ENCODE measurements around the gene CDX2.

The CDX2 gene

DNA sequence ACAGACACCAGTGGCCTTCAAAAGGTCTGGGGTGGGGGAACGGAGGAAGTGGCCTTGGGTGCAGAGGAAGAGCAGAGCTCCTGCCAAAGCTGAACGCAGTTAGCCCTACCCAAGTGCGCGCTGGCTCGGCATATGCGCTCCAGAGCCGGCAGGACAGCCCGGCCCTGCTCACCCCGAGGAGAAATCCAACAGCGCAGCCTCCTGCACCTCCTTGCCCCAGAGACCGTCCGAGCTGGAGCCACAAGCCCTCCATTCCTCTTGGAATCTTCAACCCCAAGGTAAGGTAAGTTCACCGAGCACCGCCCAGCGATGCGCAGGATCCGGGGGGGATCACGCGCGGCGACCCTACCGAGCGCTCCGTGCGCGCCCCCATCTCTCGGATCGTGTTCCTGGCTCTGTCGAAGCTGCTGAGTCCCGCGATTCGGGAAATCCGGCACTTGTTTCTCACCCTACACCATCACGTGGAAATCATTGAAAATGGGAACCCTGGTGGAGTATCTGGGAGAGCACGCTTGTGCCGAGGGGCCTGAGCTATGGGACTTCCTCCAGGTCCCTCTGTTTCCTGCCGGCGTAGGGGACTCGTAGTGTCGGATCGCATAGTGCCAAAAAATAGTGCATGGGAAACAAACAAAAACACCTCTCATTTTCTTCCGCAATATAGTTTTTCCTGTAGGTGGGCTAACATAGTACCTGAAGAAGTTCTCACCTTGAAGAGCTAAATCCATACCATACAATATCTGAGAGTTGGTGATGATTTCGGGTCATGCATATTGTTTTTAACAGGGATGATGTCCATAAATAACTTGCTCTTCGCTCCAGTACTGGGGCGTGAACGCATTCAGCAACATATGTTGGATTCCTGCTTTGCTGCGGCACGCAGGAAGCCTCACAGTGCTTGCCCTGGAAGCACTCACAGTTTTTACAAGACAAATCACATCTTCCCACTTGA lies 40.0 kb downstream of the CDX2 start:
- no peak for DNase-seq (ENCODE audit: low read depth)

DNA sequence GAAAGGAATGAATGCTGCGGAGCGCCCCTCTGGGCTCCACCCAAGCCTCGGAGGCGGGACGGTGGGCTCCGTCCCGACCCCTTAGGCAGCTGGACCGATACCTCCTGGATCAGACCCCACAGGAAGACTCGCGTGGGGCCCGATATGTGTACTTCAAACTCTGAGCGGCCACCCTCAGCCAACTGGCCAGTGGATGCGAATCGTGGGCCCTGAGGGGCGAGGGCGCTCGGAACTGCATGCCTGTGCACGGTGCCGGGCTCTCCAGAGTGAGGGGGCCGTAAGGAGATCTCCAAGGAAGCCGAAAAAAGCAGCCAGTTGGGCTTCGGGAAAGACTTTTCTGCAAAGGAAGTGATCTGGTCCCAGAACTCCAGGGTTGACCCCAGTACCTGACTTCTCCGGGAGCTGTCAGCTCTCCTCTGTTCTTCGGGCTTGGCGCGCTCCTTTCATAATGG lies 40.7 kb downstream of the CDX2 start:
- DNase-seq (ENCODE audit: low read depth), result no peak

DNA sequence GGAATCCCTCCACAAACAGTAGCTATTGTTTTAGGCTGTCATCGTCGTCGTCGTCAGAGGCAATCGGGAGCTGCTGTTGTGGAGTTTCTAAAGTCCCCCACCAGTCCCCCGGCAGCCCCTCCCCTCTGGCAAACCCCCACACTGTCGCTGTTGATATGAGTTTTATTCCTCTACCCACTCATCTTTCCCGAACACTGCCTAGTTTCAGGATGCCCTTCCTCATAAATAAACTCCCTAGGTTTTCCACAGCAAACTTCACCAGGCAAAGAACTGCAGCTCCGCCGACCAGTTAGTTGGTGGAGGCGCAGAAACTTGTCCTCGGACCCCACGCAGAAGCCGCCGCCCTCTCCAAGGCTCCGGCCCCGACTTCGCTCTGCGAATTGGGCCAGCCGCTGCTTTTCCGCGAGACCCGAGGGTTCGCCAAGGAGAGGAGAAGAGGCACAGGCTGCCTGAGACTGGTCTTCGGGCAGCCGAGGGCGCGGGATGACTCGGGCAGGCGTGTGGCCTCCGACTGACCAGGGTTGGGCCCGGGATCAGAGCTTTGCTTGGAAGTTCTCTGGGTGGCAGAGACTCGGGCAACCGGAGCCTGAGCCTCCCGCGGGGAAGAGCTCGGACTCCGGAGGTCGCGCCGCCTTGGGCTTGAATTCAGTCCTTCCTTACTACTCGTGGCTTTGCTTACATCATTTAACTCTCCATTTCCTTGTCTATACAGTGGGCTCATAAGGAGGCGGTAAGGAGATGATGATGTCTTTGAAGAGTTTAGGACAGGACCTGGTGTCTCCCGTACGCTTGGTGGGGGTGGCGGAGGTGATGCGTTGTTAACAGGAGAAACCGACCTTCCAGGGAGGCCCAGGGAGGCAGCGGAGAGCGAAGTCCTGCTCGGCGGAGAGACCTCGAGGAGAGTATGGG lies 41.4 kb downstream of the CDX2 start:
- no peak for DNase-seq (ENCODE audit: low read depth)

DNA sequence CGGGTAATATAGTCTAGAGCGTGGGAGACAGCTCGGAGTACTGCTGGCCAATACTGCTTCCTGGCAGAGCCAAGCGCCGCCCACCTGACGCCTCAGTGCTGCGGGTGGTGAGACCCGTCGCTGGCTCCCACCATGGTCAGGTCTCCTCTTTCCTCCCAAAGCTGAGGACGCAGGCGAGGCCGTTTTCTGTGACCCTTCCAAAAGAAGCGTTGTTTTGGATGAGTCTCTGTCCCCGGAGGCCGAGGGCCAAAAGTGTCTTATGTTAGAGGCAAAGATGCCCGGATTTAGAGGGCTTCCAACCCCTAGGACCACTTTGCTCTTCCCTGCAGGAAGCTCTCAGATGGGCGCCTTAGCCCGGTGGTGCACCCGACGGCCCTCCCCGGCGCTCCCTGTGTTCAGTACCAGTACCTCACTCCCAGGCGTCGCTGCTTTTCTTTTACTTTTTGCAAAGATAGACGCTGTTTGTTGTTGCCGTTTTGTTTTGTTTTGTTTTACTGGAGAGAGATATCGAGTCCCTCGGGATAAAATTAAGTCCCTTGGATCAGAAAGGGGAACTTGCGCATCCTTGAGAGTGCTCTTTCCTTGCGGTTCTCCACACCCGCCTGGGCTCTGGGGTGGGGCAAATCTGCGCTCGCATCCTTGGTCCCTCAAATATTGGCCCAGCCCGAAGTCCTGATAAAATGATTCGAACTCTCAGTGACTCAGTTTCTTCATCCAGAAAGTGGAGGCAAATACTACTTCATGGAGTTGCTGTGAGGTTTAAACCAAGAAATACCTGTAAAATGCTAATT lies 42.3 kb downstream of the CDX2 start:
- DNase-seq (ENCODE audit: low read depth), result no peak

DNA sequence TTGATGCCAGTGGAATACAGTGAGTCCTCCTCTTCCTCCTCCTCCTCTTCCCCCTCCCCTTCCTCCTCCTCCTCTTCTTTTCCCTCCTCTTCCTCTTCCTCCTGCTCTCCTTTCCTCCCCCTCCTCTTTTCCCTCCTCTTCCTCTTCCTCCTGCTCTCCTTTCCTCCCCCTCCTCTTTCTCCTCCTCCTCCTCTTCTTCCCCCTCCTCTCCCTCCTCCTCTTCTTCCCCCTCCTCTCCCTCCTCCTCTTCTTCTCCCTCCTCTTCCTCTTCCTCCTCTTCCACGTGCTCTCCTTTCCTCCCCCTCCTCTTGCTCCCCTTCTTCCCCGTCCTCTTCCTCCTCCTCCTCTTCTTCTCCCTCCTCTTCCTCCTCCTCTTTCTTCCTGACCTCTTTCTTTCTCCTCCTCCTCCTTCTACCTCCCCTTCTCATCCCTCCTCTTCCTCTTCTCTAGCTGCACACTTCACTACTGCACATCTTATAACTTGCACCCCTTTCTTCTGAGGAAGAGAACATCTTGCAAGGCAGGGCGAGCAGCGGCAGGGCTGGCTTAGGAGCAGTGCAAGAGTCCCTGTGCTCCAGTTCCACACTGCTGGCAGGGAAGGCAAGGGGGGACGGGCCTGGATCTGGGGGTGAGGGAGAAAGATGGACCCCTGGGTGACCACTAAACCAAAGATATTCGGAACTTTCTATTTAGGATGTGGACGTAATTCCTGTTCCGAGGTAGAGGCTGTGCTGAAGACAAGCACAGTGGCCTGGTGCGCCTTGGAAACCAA lies 43.7 kb downstream of the CDX2 start:
- no peak for DNase-seq (ENCODE audit: low read depth)

DNA sequence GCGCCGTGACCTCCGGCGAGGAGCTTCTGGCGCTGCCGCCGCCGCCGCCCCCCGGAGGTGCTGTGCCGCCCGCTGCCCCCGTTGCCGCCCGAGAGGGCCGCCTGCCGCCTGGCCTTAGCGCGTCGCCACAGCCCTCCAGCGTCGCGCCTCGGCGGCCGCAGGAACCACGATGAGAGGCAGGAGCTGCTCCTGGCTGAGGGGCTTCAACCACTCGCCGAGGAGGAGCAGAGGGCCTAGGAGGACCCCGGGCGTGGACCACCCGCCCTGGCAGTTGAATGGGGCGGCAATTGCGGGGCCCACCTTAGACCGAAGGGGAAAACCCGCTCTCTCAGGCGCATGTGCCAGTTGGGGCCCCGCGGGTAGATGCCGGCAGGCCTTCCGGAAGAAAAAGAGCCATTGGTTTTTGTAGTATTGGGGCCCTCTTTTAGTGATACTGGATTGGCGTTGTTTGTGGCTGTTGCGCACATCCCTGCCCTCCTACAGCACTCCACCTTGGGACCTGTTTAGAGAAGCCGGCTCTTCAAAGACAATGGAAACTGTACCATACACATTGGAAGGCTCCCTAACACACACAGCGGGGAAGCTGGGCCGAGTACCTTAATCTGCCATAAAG lies 44.5 kb downstream of the CDX2 start:
- no peak for DNase-seq (ENCODE audit: low read depth)

DNA sequence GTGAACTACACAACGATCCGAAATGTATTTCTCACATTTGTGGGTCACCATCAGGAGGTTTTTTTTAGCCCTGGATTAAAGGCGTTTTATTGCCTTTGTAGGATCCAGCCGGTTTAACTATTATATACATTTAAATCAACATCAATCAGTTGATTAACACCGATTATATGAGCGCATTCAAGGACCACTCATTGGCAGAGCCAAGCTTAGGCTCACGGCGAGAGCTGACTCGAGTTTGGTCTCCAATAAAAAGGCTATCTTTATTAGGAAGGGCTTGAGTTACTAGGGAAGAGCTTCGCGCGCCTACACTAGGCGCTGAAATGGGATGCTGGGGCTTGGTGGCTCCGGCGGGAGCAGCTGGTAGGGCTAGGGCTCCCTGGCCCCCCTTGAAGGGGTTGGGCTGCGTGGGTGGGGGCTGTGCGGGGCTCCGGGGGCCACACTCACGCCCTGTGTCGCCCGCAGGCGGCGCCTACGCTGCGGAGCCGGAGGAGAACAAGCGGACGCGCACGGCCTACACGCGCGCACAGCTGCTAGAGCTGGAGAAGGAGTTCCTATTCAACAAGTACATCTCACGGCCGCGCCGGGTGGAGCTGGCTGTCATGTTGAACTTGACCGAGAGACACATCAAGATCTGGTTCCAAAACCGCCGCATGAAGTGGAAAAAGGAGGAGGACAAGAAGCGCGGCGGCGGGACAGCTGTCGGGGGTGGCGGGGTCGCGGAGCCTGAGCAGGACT lies 45.2 kb downstream of the CDX2 start:
- no peak for DNase-seq (ENCODE audit: low read depth)

DNA sequence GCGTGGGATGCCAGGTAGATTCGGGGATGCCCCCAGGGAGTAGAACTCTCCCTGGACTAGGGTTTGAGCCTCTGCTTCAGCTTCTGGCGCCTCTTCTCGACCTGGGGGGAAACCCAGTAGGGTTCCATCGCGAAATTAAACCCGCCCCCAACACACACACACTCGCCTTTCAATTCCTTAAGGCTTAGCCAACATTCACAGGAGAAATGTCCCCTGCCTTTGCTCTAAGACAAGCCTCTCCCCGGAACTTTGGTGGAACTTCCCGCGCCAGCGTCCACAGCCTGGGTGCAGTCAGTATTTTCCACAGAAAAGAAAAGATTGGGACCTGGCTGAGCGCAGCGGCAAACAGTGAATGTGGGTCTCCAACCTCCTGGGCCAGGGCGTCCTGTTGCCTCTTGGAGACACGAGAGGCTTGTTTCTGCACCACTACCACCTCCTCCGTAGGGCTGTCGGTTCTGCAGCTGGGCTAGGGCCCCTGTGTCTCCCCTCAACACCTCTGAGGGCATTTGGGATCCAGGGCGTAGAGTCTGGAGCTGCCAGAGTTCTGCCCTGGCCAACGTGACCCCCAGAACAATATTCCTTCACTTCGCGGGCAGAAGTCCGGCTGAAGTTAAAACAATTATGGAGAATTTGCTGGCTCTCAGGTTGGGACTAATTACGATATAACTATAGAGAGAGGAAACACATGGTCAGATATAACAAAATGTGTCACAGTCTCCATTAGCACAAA lies 46.1 kb downstream of the CDX2 start:
- no peak for DNase-seq (ENCODE audit: low read depth)

DNA sequence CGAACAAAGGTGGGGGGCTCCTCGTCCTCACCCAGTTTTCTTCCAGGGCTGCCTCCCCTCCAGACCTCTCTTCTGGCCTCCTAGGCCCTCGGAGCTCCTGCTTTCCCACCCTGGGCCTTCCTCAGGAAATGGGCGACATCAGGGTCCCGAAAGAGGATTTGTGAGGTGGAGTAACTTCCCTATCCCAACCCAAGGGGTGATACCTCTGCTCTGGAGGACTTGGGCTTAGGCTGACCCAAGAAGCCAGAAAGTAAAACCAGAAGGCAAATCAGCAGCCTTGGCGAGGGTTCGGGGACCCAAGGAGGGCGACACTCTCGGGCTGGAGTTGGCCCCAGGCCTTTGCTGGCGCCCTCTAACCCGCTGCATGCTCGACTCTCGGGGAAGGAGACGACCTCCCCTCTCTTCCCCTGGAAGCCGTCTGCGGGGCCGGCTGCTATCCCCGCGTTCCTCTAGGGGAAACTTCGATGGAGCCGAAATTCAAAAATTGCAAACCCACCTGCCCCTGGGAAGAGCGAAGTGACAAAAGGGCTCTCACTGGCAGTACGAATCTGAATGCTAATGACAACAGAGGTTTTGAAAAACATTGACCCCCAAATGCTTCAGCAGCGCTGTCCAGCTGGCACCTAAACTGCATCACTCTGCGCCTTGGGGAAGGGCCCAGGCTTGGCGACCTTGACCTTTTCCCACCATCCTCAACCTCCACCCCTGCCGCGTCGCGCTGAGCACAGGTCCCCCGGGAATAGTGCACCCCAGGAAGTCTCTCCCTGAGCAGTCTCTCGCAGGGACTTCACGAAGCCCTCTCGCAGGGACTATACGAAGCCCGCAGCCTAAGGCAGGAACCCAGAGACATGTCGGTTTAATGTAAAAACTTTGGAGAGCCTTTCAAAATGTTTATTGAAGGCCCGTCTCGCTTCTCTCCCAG lies 46.9 kb downstream of the CDX2 start:
- no peak for DNase-seq (ENCODE audit: low read depth)

DNA sequence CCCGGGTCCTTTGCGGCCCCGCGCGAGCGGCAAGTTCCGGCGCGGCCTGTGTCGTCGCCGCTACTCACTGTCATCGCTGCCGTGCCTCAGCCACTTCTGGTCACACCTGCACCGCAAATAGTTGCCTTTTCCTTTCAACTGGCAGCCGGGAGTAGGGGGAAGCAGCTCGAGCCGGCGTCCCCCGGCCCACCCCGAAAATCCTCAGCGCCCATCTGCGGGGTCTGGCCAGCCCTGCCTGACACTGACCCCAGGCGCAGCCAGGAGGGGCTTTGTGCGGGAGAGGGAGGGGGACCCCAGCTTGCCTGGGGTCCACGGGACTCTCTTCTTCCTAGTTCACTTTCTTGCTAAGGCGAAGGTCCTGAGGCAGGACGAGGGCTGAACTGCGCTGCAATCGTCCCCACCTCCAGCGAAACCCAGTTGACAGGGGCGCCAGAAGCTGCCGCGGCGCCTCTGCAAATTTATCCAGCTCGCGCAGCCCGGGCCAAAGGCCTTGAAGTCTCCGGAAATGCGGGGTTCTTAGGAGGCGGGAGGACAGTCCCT lies 47.6 kb downstream of the CDX2 start:
- DNase-seq (ENCODE audit: low read depth), result no peak

DNA sequence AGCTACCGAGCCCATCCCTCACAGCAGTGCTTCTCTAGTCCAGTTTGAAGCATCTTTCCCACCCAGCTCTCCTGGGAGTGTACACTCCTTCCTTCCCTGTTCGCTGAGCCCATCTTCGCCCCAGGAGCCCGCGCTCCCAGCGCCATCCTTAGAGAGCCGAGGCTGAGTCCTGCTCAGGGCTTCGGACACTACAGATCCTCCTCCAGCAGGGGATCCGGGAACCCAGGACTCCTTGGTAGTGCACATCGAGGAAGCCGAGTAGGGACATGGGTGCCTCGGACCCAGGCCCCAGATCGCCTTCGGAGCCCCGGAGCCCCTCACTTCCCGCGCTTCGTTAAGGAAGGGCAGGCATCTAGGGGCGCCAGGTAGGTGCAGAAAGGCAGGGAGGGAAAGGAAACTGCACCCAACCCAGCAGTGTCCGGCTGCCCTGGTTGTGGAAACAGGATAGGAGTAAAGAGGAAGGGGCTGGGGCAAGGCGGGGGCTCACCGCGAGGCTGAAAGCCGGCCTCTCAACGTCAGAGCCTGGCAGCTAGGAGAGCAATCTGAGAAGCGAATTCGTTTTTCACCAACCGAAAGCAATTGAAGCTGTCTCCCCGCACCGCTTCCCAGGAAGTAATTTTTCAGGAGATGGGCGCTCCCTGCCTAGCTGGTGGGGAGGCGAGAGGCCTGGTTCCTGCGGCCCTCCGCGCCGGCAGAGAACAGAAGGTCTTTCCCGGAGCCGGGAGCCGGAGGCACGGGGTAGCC lies 48.3 kb downstream of the CDX2 start:
- DNase-seq (ENCODE audit: low read depth), result no peak

DNA sequence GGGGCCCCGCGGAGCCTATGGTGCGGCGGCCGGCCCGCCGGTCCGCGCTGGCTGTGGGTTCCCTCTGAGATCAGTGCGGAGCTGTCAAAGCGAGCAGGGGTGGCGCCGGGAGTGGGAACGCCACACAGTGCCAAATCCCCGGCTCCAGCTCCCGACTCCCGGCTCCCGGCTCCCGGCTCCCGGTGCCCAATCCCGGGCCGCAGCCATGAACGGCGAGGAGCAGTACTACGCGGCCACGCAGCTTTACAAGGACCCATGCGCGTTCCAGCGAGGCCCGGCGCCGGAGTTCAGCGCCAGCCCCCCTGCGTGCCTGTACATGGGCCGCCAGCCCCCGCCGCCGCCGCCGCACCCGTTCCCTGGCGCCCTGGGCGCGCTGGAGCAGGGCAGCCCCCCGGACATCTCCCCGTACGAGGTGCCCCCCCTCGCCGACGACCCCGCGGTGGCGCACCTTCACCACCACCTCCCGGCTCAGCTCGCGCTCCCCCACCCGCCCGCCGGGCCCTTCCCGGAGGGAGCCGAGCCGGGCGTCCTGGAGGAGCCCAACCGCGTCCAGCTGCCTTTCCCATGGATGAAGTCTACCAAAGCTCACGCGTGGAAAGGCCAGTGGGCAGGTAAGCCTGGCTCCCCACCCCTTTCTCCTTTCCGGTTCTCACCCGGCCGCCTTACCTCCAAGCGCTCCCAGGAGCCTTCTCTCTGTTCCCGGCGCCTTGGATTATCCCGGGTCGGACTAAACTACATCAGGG lies 49.0 kb downstream of the CDX2 start, which contains the start of gene PDX1:
Gene PDX1 (plus strand): TSS at position 67 of the 743 bp plus-strand sequence. CDS start 139 bp downstream, at position 206.
- DNase-seq (ENCODE audit: low read depth), result no peak

DNA sequence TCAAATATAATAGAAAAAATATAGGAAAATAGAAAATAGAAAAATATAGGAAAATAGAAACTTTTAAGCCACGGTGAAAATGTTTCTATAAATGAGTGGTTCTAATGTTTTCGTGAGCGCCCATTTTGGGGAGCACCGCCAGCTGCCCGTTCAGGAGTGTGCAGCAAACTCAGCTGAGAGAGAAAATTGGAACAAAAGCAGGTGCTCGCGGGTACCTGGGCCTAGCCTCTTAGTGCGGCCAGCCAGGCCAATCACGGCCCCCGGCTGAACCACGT lies 49.5 kb downstream of the CDX2 start:
- DNase-seq (ENCODE audit: low read depth), result no peak

DNA sequence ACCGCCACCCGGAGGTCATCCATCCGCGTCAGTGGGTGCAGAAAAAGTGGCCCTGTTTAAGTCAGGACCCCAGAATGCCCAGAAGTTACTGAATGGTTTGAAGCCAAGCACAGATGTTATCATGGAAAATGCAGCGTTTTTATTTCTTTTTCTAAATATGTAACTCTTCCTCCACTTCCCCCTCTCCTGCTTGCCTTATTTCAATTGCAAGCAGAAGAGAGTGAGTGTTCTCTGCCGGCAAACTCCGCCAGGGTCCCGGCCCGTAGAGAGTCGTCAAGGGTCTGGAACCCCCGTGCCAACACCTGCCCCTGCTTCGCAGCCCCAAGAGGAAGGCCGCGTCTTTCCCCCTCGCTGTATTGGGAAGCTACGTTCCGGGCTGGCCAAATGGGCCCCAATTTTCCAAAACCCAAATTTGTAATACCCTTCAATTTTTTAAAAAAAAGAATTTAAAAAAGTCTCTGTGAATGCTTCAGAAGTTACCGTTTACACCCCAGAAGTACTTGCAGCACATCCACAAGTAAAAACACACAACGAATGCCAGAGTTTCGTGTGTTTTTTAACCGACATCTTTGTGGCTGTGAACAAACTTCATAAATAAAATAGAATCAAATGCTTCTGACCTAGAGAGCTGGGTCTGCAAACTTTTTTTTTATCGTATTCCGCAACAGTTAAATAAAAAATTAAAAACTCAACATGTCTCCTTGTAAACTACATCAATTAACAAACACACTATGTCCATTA lies 50.0 kb downstream of the CDX2 start:
- no peak for DNase-seq (ENCODE audit: low read depth)

DNA sequence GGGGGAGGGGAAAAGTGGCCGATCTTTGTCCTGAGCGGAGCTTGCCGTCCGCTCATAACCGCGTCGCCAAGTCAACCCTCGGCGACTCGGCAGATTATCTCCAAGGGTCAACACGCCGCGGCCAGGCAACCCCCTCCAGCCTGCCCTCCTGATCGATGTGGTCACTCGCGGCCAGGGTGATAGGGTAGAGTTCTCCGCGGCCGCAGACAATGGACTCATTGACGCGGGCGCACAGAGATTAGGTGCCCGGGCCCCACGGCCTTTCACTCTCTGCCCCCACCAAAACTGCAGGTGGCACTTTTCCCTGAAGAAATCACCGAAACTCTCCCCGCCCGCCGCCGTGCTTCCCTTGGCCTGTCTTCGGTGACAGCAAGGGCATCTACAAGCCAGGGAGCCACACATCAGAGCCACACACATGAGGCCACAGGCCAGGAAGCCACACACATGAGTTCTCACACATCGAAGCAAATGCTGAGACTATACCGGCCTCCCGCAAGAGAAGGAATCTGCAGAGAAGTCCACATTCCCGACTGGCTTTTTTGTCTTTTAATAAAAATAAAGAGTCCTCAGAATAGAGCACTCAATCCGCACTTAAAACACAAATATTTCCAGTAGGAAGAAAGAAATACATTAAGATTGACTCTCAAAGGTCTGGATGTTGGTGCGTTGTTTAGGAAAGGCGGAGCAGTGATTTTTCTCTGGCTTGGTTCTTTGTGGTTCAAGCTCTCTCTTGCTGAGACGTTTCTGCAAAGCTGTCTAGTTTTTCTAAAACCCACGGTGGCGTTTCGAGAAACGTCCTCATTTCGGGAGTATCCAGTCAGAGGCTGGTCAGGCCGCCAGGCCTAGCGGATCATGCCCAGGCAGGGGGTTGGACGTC lies 50.8 kb downstream of the CDX2 start:
- DNase-seq (ENCODE audit: low read depth), result no peak
